ENCODE measurements around the gene CPNE8.

GRCh38 chr12:38898001-38898684 is 7.2 kb downstream of the CPNE8 start:
- no peak for TF ChIP-seq CTCF (IDR thresholded peaks at IDR 0.05)
- no peak for TF ChIP-seq POLR2A (IDR thresholded peaks at IDR 0.05)
- no peak for TF ChIP-seq POLR2AphosphoS5 (IDR thresholded peaks at IDR 0.05)
